GM19023 (cell line): ENCODE results near the gene ZNF493.

Source experiments
- ATAC-seq: cut with Tn5 transposase; IDR thresholded peaks from one replicate; pipeline ENCODE4 v1.9.1; 2021; ENCODE audit warnings: mild to moderate bottlenecking, moderate library complexity; ENCODE audit not compliant: unreplicated experiment

Gene ZNF493

GRCh38 chr19:21396893-21397572 lies at the start of gene ZNF493:
ZNF493 (plus strand) TSS chr19:21397133; CDS start chr19:21397238, 105 bp downstream.
- peak; percentile 100 for ATAC-seq

GRCh38 chr19:21352830-21353229 lies 44.1 kb upstream of the ZNF493 start:
- ATAC-seq = no peak

GRCh38 chr19:21358768-21359451 lies 38.0 kb upstream of the ZNF493 start, which contains the start of gene ZNF738:
ZNF738 (plus strand) TSS chr19:21359000; CDS start chr19:21359141, 141 bp downstream.
- ATAC-seq = peak; percentile 95

GRCh38 chr19:21362291-21362690 lies 34.6 kb upstream of the ZNF493 start:
- no peak for ATAC-seq

GRCh38 chr19:21383980-21384582 lies 12.9 kb upstream of the ZNF493 start:
- no peak for ATAC-seq

GRCh38 chr19:21396121-21396520 lies 812 bp upstream of the ZNF493 start:
- ATAC-seq = no peak

- ATAC-seq = no peak
Measured at GRCh38 chr19:21398851-21399250, 1.9 kb downstream of the ZNF493 start.

- ATAC-seq = no peak
Measured at GRCh38 chr19:21402303-21402985, 5.5 kb downstream of the ZNF493 start.

GRCh38 chr19:21410166-21410565 lies 13.2 kb downstream of the ZNF493 start:
- ATAC-seq = no peak

- no peak for ATAC-seq
Measured at GRCh38 chr19:21422244-21422643, 25.3 kb downstream of the ZNF493 start.

GRCh38 chr19:21423057-21424041 lies 26.4 kb downstream of the ZNF493 start:
- ATAC-seq = no peak

- ATAC-seq = no peak
Measured at GRCh38 chr19:21430675-21431074, 33.7 kb downstream of the ZNF493 start.

- no peak for ATAC-seq
Measured at GRCh38 chr19:21432590-21432989, 35.7 kb downstream of the ZNF493 start.

- ATAC-seq = no peak
Measured at GRCh38 chr19:21434516-21434915, 37.6 kb downstream of the ZNF493 start.

- no peak for ATAC-seq
Measured at GRCh38 chr19:21434967-21435544, 38.1 kb downstream of the ZNF493 start.

- no peak for ATAC-seq
Measured at GRCh38 chr19:21439201-21439751, 42.3 kb downstream of the ZNF493 start.

GRCh38 chr19:21440321-21440720 lies 43.4 kb downstream of the ZNF493 start:
- ATAC-seq = no peak

GRCh38 chr19:21451187-21451586 lies 54.3 kb downstream of the ZNF493 start:
- ATAC-seq = no peak

GRCh38 chr19:21454901-21455300 lies 58.0 kb downstream of the ZNF493 start:
- ATAC-seq = no peak

GRCh38 chr19:21460686-21461085 lies 63.8 kb downstream of the ZNF493 start:
- ATAC-seq = no peak
